ENCODE data around the gene RAB3B.
"Not testable (repeated sequence)": the region's sequence is repeated elsewhere in the genome, so short reads cannot be mapped to it uniquely, and the experiment has no call there.

DNA sequence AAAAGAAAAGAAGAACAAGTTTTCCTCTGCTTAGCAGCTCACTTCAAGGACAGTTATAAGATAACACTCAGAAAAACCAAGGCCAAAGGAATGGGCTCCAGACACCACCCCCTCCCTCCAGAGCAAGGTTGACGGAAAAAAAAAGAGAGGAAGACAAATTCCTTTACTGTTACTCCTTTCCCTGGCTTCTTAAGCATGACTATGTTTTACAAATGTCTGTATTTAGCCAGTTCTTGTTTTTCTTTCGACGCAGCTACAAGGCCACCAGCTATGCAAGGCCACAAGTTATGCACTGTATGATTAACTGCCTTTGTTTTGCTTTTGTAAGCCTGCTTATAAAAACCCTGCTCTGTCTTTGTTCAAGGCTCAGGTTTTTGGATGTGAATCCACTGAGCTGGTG is 15.0 kb upstream of the RAB3B start:
- TF ChIP-seq, protein P1, sequence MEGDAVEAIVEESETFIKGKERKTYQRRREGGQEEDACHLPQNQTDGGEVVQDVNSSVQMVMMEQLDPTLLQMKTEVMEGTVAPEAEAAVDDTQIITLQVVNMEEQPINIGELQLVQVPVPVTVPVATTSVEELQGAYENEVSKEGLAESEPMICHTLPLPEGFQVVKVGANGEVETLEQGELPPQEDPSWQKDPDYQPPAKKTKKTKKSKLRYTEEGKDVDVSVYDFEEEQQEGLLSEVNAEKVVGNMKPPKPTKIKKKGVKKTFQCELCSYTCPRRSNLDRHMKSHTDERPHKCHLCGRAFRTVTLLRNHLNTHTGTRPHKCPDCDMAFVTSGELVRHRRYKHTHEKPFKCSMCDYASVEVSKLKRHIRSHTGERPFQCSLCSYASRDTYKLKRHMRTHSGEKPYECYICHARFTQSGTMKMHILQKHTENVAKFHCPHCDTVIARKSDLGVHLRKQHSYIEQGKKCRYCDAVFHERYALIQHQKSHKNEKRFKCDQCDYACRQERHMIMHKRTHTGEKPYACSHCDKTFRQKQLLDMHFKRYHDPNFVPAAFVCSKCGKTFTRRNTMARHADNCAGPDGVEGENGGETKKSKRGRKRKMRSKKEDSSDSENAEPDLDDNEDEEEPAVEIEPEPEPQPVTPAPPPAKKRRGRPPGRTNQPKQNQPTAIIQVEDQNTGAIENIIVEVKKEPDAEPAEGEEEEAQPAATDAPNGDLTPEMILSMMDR (conservative IDR thresholded peaks at IDR 0.05 in 1 of 2, IDR thresholded peaks at IDR 0.05 in 1 of 2; ENCODE audit: extremely low read depth in 1 of 2, insufficient read depth in 1 of 2, low read depth in 1 of 2, low read length in 2 of 2): not testable (repeated sequence)
- not testable (repeated sequence) for TF ChIP-seq EZH2 (IDR thresholded peaks at IDR 0.05; ENCODE audit: borderline replicate concordance, low read length)
